Activated CD8-positive, alpha-beta T cell treated with anti-CD3 and anti-CD28 coated beads for 36 hours (primary cell): ENCODE measurements around the gene BPTF. TPM values are rescaled to one million over a fixed set of nuclear protein-coding genes. Genes with fewer than 3 reads are reported as not detected.
"Not testable (repeated sequence)": the region's sequence is repeated elsewhere in the genome, so short reads cannot be mapped to it uniquely, and the experiment has no call there.

Experiments used
- ATAC-seq: fragments of 200-7000 bp; cut with Tn5 transposase; one replicate; pipeline ENCODE4 v1.10.0; 2021; ENCODE audit warnings: mild to moderate bottlenecking, moderate library complexity
- CTCF ChIA-PET: fragments of 350-600 bp; sonication (Branson Sonifier 250); formaldehyde crosslinking; loops from one replicate; lab custom pipeline; 2021; ENCODE audit warnings: antibody characterized with exemption; lab: Charles Lee
- POLR2A ChIA-PET: fragments of 350-600 bp; sonication (Branson Sonifier 250); formaldehyde crosslinking; loops from one replicate; lab custom pipeline; 2021; ENCODE audit warnings: antibody characterized with exemption; lab: Charles Lee
- DNase-seq: peaks from one replicate; pipeline ENCODE4 v3.0.0-alpha.2; 2020
- H3K27ac Mint-ChIP-seq: one replicate; pipeline ENCODE4 v1.8.0; 2021; ENCODE audit warnings: mild to moderate bottlenecking, mixed read lengths
- H3K27me3 Mint-ChIP-seq: one replicate; pipeline ENCODE4 v1.8.0; 2021; ENCODE audit warnings: mixed read lengths
- H3K36me3 Mint-ChIP-seq: one replicate; pipeline ENCODE4 v1.8.0; 2021; ENCODE audit warnings: low read depth, mixed read lengths
- H3K4me1 Mint-ChIP-seq: one replicate; pipeline ENCODE4 v1.8.0; 2021; ENCODE audit warnings: low read depth, mixed read lengths
- H3K4me3 Mint-ChIP-seq: one replicate; pipeline ENCODE4 v1.8.0; 2021; ENCODE audit warnings: mild to moderate bottlenecking, moderate library complexity, mixed read lengths
- H3K9me3 Mint-ChIP-seq: one replicate; pipeline ENCODE4 v1.8.0; 2021; ENCODE audit warnings: mixed read lengths
- CTCF ChIP-seq: fragments of 200-600 bp; IDR thresholded peaks from one replicate; pipeline ENCODE4 v1.8.0; 2022; ENCODE audit warnings: antibody characterized with exemption, mild to moderate bottlenecking
- intact Hi-C: fragments of 100-400 bp; cut with micrococcal nuclease; formaldehyde crosslinking; loops from one replicate; pipeline ENCODE4 v1.10.0; 2022
- total RNA-seq, 2 experiments: library from RNA; stranded (reverse); gene quantifications; one replicate each; pipeline ENCODE4 v1.2.3, GENCODE V29; 2021

The BPTF gene
- total RNA-seq, 2 experiments from 2014 or later = 80.1 to 84.4 TPM

GRCh38 chr17:68019675-68020408 is 194.5 kb downstream of the BPTF start:
- Mint-ChIP-seq H3K36me3 (peaks cover 2% of the 10 kb centered on the region), H3K9me3 (no peaks in the 10 kb centered on the region), H3K4me3 (peak overlapping the region; percentile 80), H3K27me3 (no peaks in the 10 kb centered on the region), H3K27ac (peak overlapping the region; percentile 89), H3K4me1 (peaks cover 11% of the 10 kb centered on the region)
- ATAC-seq (peak; percentile 96), DNase-seq (peak; percentile 97)
- ChIA-PET CTCF (interaction anchor here (1.0 to 1.7 kb wide), 7 partner anchors 9 to 181 kb away, joined by 3 to 8 read pairs (median 4); no protein-coding TSS in a partner anchor), POLR2A (interaction anchor here (0.5 to 1.5 kb wide), 12 partner anchors 8 to 449 kb away, joined by 3 to 8 read pairs (median 4); partner anchors contain the start of gene KPNA2)
- intact Hi-C loops = no loop called here
- peak; percentile 56 for TF ChIP-seq CTCF

GRCh38 chr17:68020409-68020756 is 195.1 kb downstream of the BPTF start:
- DNase-seq (no peak), ATAC-seq (no peak)
- intact Hi-C loops = no loop called here
- H3K4me1 Mint-ChIP-seq = peaks cover 11% of the 10 kb centered on the region
- POLR2A ChIA-PET = interaction anchor here (1.0 to 1.5 kb wide), 10 partner anchors 9 to 303 kb away, joined by 3 to 8 read pairs (median 4); partner anchors contain the start of gene KPNA2
- H3K27me3 Mint-ChIP-seq = no peaks in the 10 kb centered on the region
- TF ChIP-seq CTCF = peak; percentile 4
- no peaks in the 10 kb centered on the region for H3K9me3 Mint-ChIP-seq
- CTCF ChIA-PET = interaction anchor here (1.0 to 1.7 kb wide), 5 partner anchors 8 to 182 kb away, joined by 3 to 6 read pairs (median 4); no protein-coding TSS in a partner anchor
- peak overlapping the region; percentile 80 for H3K4me3 Mint-ChIP-seq
- peaks cover 2% of the 10 kb centered on the region for H3K36me3 Mint-ChIP-seq
- H3K27ac Mint-ChIP-seq = peak overlapping the region; percentile 89

GRCh38 chr17:68020791-68021190 is 195.5 kb downstream of the BPTF start:
- DNase-seq, H3K36me3 Mint-ChIP-seq, H3K27me3 Mint-ChIP-seq, intact Hi-C loops, ATAC-seq, H3K9me3 Mint-ChIP-seq: not testable (repeated sequence)
- CTCF ChIA-PET = interaction anchor here (1.7 kb wide), 1 partner anchor 13 kb away, joined by 6 read pairs; no protein-coding TSS in a partner anchor
- Mint-ChIP-seq H3K4me1 (peaks cover 11% of the 10 kb centered on the region), H3K4me3 (peak overlapping the region; percentile 80), H3K27ac (peak overlapping the region; percentile 89)
- POLR2A ChIA-PET = interaction anchor here (1.0 to 1.5 kb wide), 7 partner anchors 9 to 304 kb away, joined by 3 to 8 read pairs (median 7); partner anchors contain the start of gene KPNA2

GRCh38 chr17:68021963-68022362 is 196.7 kb downstream of the BPTF start:
- intact Hi-C loops = no loop called here
- Mint-ChIP-seq H3K36me3 (peaks cover 2% of the 10 kb centered on the region), H3K9me3 (no peaks in the 10 kb centered on the region), H3K27me3 (no peaks in the 10 kb centered on the region), H3K4me3 (peak overlapping the region; percentile 7), H3K27ac (no peak overlapping the region), H3K4me1 (peaks cover 11% of the 10 kb centered on the region)
- POLR2A ChIA-PET = no interaction called here
- ATAC-seq (no peak), DNase-seq (no peak)
- CTCF ChIA-PET = no interaction called here
- no peak for TF ChIP-seq CTCF

GRCh38 chr17:68022547-68022946 is 197.2 kb downstream of the BPTF start:
- H3K4me3 Mint-ChIP-seq, H3K9me3 Mint-ChIP-seq, intact Hi-C loops, CTCF ChIA-PET, POLR2A ChIA-PET, H3K36me3 Mint-ChIP-seq, ATAC-seq, DNase-seq, H3K27ac Mint-ChIP-seq, H3K27me3 Mint-ChIP-seq: not testable (repeated sequence)
- H3K4me1 Mint-ChIP-seq = peaks cover 11% of the 10 kb centered on the region
